ACC112 (cell line): ENCODE measurements around the gene NPLOC4.

ENCODE experiments used
- H2AFZ ChIP-seq: fragments of 200-600 bp; sonication (generic); one replicate; pipeline ENCODE4 v1.6.0; 2017; ENCODE audit warnings: antibody characterized with exemption, low read length; ENCODE audit not compliant: unreplicated experiment
- H3K27ac ChIP-seq: fragments of 200-600 bp; sonication (generic); 2 replicates; pipeline ENCODE4 v1.5.1; 2014; ENCODE audit warnings: low read depth, mild to moderate bottlenecking, antibody characterized with exemption, low read length, moderate library complexity
- H3K27me3 ChIP-seq: fragments of 200-600 bp; sonication (generic); 2 replicates; pipeline ENCODE4 v1.6.1; 2014; ENCODE audit warnings: mild to moderate bottlenecking, antibody characterized with exemption, low read length, moderate library complexity, mixed read lengths; ENCODE audit not compliant: insufficient read depth
- H3K36me3 ChIP-seq: fragments of 200-600 bp; sonication (generic); 2 replicates; pipeline ENCODE4 v1.6.1; 2016; ENCODE audit warnings: mild to moderate bottlenecking, antibody characterized with exemption, low read length, moderate library complexity, mixed read lengths; ENCODE audit not compliant: insufficient read depth
- H3K4me1 ChIP-seq: fragments of 200-600 bp; sonication (generic); one replicate; pipeline ENCODE4 v1.6.1; 2016; ENCODE audit warnings: low read length, mixed read lengths; ENCODE audit not compliant: insufficient read depth, unreplicated experiment, control insufficient read depth
- H3K4me3 ChIP-seq: fragments of 200-600 bp; sonication (generic); 2 replicates; pipeline ENCODE4 v1.5.1; 2014; ENCODE audit warnings: mild to moderate bottlenecking, low read depth, low read length
- H3K79me2 ChIP-seq: fragments of 200-600 bp; sonication (generic); one replicate; pipeline ENCODE4 v1.6.0; 2016; ENCODE audit warnings: low read length; ENCODE audit not compliant: control insufficient read depth, unreplicated experiment, insufficient read depth

Gene NPLOC4

GRCh38 chr17:81546906-81547613 is 89.9 kb downstream of the NPLOC4 start:
- H3K79me2 ChIP-seq, result peaks cover 28% of the 10 kb centered on the region
- H2AFZ ChIP-seq, result no peak overlapping the region
- no peak overlapping the region for H3K4me3 ChIP-seq
- peaks cover 6% of the 10 kb centered on the region for H3K4me1 ChIP-seq
- H3K36me3 ChIP-seq, result no peaks in the 10 kb centered on the region; the same call in 1 of the 2 replicates
- no peak overlapping the region for H3K27ac ChIP-seq
- no peaks in the 10 kb centered on the region for H3K27me3 ChIP-seq

- no peak overlapping the region for H3K27ac ChIP-seq
- H3K79me2 ChIP-seq, result peaks cover 12% of the 10 kb centered on the region
- no peaks in the 10 kb centered on the region for H3K27me3 ChIP-seq
- no peak overlapping the region for H2AFZ ChIP-seq
- no peaks in the 10 kb centered on the region; the same call in 1 of the 2 replicates for H3K36me3 ChIP-seq
- no peak overlapping the region for H3K4me3 ChIP-seq
- no peaks in the 10 kb centered on the region for H3K4me1 ChIP-seq
Observed at GRCh38 chr17:81545160-81545949, 91.6 kb downstream of the NPLOC4 start.

GRCh38 chr17:81544281-81544974 is 92.5 kb downstream of the NPLOC4 start:
- Histone ChIP-seq H3K4me1 (no peaks in the 10 kb centered on the region), H3K36me3 (no peaks in the 10 kb centered on the region)

GRCh38 chr17:81543756-81544155 is 93.2 kb downstream of the NPLOC4 start:
- H3K27me3 ChIP-seq, result no peaks in the 10 kb centered on the region
- no peak overlapping the region for H3K27ac ChIP-seq
- no peaks in the 10 kb centered on the region for H3K4me1 ChIP-seq
- no peaks in the 10 kb centered on the region for H3K79me2 ChIP-seq
- no peak overlapping the region for H2AFZ ChIP-seq
- no peak overlapping the region for H3K4me3 ChIP-seq
- H3K36me3 ChIP-seq, result no peaks in the 10 kb centered on the region

More at GRCh38 chr17:81544281-81544974, 92.5 kb downstream of the NPLOC4 start:
- Histone ChIP-seq H3K79me2 (peaks cover 5% of the 10 kb centered on the region), H3K27ac (no peak overlapping the region), H3K4me3 (no peak overlapping the region), H3K27me3 (no peaks in the 10 kb centered on the region), H2AFZ (no peak overlapping the region)

GRCh38 chr17:81543339-81543675 is 93.6 kb downstream of the NPLOC4 start:
- no peaks in the 10 kb centered on the region for H3K36me3 ChIP-seq
- H3K27me3 ChIP-seq, result no peaks in the 10 kb centered on the region
- no peak overlapping the region for H2AFZ ChIP-seq
- H3K4me1 ChIP-seq, result no peaks in the 10 kb centered on the region
- no peak overlapping the region for H3K27ac ChIP-seq
- no peak overlapping the region for H3K4me3 ChIP-seq
- no peaks in the 10 kb centered on the region for H3K79me2 ChIP-seq

GRCh38 chr17:81542431-81543338 is 94.2 kb downstream of the NPLOC4 start:
- Histone ChIP-seq H3K4me3 (no peak overlapping the region), H3K4me1 (no peaks in the 10 kb centered on the region), H3K27me3 (no peaks in the 10 kb centered on the region), H2AFZ (no peak overlapping the region), H3K27ac (no peak overlapping the region), H3K36me3 (no peaks in the 10 kb centered on the region), H3K79me2 (no peaks in the 10 kb centered on the region)

GRCh38 chr17:81541123-81541522 is 95.8 kb downstream of the NPLOC4 start:
- no peaks in the 10 kb centered on the region for H3K36me3 ChIP-seq
- H3K27ac ChIP-seq, result no peak overlapping the region
- H3K4me3 ChIP-seq, result no peak overlapping the region
- no peaks in the 10 kb centered on the region for H3K79me2 ChIP-seq
- peaks cover 6% of the 10 kb centered on the region; the same call in 1 of the 2 replicates for H3K27me3 ChIP-seq
- no peak overlapping the region for H2AFZ ChIP-seq
- H3K4me1 ChIP-seq, result no peaks in the 10 kb centered on the region

GRCh38 chr17:81540676-81541027 is 96.3 kb downstream of the NPLOC4 start:
- Histone ChIP-seq H3K27ac (no peak overlapping the region), H2AFZ (no peak overlapping the region), H3K36me3 (no peaks in the 10 kb centered on the region), H3K4me1 (no peaks in the 10 kb centered on the region), H3K79me2 (no peaks in the 10 kb centered on the region), H3K27me3 (peaks cover 10% of the 10 kb centered on the region; the same call in 1 of the 2 replicates), H3K4me3 (no peak overlapping the region)

- H3K4me3 ChIP-seq, result no peak overlapping the region
- no peak overlapping the region for H3K27ac ChIP-seq
- H3K36me3 ChIP-seq, result no peaks in the 10 kb centered on the region
- no peaks in the 10 kb centered on the region for H3K4me1 ChIP-seq
- H2AFZ ChIP-seq, result no peak overlapping the region
- H3K79me2 ChIP-seq, result no peaks in the 10 kb centered on the region
- H3K27me3 ChIP-seq, result peaks cover 10% of the 10 kb centered on the region; the same call in 1 of the 2 replicates
Observed at GRCh38 chr17:81539961-81540675, 96.8 kb downstream of the NPLOC4 start.

GRCh38 chr17:81539571-81539900 is 97.4 kb downstream of the NPLOC4 start:
- no peak overlapping the region for H3K27ac ChIP-seq
- H3K4me3 ChIP-seq, result no peak overlapping the region
- H3K4me1 ChIP-seq, result no peaks in the 10 kb centered on the region
- no peak overlapping the region for H2AFZ ChIP-seq
- no peaks in the 10 kb centered on the region for H3K36me3 ChIP-seq
- peaks cover 10% of the 10 kb centered on the region; the same call in 1 of the 2 replicates for H3K27me3 ChIP-seq
- H3K79me2 ChIP-seq, result no peaks in the 10 kb centered on the region
